H1 (cell line): ENCODE data around the gene LONP2. TPM values are rescaled to one million over a fixed set of nuclear protein-coding genes. Genes with fewer than 3 reads are reported as not detected.

Source experiments
- BACH1 ChIP-seq: IDR thresholded peaks from 2 replicates; pipeline ENCODE4 v1.6.1; 2012; ENCODE audit warnings: low read length, improper control_type of control experiment
- CHD7 ChIP-seq: fragments of 300-600 bp; sonication (generic); IDR thresholded peaks from 2 replicates; pipeline ENCODE4 v1.7.1; 2012; ENCODE audit warnings: low read length, moderate library complexity, mild to moderate bottlenecking, inconsistent platforms; ENCODE audit not compliant: insufficient replicate concordance
- CREB1 ChIP-seq: IDR thresholded peaks from 2 replicates; pipeline ENCODE4 v1.6.1; 2012; ENCODE audit warnings: inconsistent platforms
- NRF1 ChIP-seq: IDR thresholded peaks from 2 replicates; pipeline ENCODE4 v1.6.1; 2011; ENCODE audit warnings: mild to moderate bottlenecking, low read depth, low read length, improper control_type of control experiment
- POU5F1 ChIP-seq: IDR thresholded peaks from 2 replicates; pipeline ENCODE4 v1.6.1; 2011; ENCODE audit warnings: low read depth, mild to moderate bottlenecking, low read length, moderate library complexity
- RXRA ChIP-seq: IDR thresholded peaks from 2 replicates; pipeline ENCODE4 v1.6.1; 2011; ENCODE audit warnings: low read depth, mild to moderate bottlenecking, low read length, moderate library complexity; ENCODE audit not compliant: insufficient read depth
- SP4 ChIP-seq: IDR thresholded peaks from 2 replicates; pipeline ENCODE4 v1.6.1; 2012; ENCODE audit warnings: low read length, inconsistent platforms
- TBP ChIP-seq: IDR thresholded peaks from 2 replicates; pipeline ENCODE4 v1.6.1; 2011; ENCODE audit warnings: low read depth, low read length, improper control_type of control experiment
- polyA plus RNA-seq, 7 experiments: library from polyadenylated mRNA; depleted of rRNA in 3 of 7; stranded (reverse) in 5 of 7; unstranded in 2 of 7; fragments of >200 nt in 5 of 7; fragments of 200-250 nt in 2 of 7; gene quantifications; 1 replicate in 5 of 7; 2 replicates in 1 of 7; 4 replicates in 1 of 7; pipeline versions ENCODE4 v1.2.1 to v1.2.3, GENCODE V29; 2011 to 2013; ENCODE audit warnings: missing spikeins in 2 of 7, mixed read lengths in 2 of 7
- total RNA-seq: library from RNA; stranded (reverse); fragmentation: NEBNext Ultra II Directional; extraction: Animal tissue kit (Norgen Biotek cat#: 25700); gene quantifications from 2 replicates; pipeline ENCODE4 v1.2.1, GENCODE V29; 2021
- TF ChIP-seq, protein P1 (sequence below), 3 experiments: IDR thresholded peaks; 1 replicate in 2 of 3; 2 replicates in 1 of 3; pipeline versions ENCODE4 v1.5.1 to v1.6.1; 2011; ENCODE audit warnings: low read length in 3 of 3, mild to moderate bottlenecking in 3 of 3, inconsistent platforms in 2 of 3, low read depth in 1 of 3, moderate library complexity in 1 of 3; ENCODE audit not compliant: insufficient read depth in 1 of 3; ENCODE audit errors: control extremely low read depth in 1 of 3

LONP2 gene
- total and polyA plus RNA-seq, 2 of the 8 experiments (the other 6 are each of a cell fraction or from before 2014, with no cell fraction given) = 8.1 to 23.1 TPM

GRCh38 chr16:48194828-48195556, 49.1 kb upstream of the LONP2 start (continued):
- TF ChIP-seq CHD7 (no peak), CREB1 (no peak), POU5F1 (no peak), TBP (no peak), BACH1 (no peak), SP4 (no peak), NRF1 (no peak), RXRA (no peak)
- TF ChIP-seq, protein P1, sequence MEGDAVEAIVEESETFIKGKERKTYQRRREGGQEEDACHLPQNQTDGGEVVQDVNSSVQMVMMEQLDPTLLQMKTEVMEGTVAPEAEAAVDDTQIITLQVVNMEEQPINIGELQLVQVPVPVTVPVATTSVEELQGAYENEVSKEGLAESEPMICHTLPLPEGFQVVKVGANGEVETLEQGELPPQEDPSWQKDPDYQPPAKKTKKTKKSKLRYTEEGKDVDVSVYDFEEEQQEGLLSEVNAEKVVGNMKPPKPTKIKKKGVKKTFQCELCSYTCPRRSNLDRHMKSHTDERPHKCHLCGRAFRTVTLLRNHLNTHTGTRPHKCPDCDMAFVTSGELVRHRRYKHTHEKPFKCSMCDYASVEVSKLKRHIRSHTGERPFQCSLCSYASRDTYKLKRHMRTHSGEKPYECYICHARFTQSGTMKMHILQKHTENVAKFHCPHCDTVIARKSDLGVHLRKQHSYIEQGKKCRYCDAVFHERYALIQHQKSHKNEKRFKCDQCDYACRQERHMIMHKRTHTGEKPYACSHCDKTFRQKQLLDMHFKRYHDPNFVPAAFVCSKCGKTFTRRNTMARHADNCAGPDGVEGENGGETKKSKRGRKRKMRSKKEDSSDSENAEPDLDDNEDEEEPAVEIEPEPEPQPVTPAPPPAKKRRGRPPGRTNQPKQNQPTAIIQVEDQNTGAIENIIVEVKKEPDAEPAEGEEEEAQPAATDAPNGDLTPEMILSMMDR (IDR thresholded peaks at IDR 0.05; ENCODE audit: control extremely low read depth in 1 of 3, insufficient read depth in 1 of 3, low read depth in 1 of 3, low read length in 3 of 3) = no peak
- TF ChIP-seq, all 59 proteins: peak for 0
